Fibroblast of lung (primary cell): ENCODE results near the gene HIGD2B.
"Not testable (repeated sequence)": the region's sequence is repeated elsewhere in the genome, so short reads cannot be mapped to it uniquely, and the experiment has no call there.

Experiments used
- CTCF ChIP-seq, 2 donors: IDR thresholded peaks in 1 of 2; conservative IDR thresholded peaks in 1 of 2; 1 replicate in 1 of 2; 2 replicates in 1 of 2; pipeline ENCODE4 v1.5.1; 2011 to 2012; ENCODE audit warnings: low read length in 2 of 2, control low read depth in 1 of 2, inconsistent platforms in 1 of 2, low read depth in 1 of 2, mild to moderate bottlenecking in 1 of 2
- EZH2 ChIP-seq: IDR thresholded peaks from 2 replicates; pipeline ENCODE4 v1.5.1; 2012; ENCODE audit warnings: low read length, control low read depth, mild to moderate bottlenecking; ENCODE audit errors: missing control alignments

DNA sequence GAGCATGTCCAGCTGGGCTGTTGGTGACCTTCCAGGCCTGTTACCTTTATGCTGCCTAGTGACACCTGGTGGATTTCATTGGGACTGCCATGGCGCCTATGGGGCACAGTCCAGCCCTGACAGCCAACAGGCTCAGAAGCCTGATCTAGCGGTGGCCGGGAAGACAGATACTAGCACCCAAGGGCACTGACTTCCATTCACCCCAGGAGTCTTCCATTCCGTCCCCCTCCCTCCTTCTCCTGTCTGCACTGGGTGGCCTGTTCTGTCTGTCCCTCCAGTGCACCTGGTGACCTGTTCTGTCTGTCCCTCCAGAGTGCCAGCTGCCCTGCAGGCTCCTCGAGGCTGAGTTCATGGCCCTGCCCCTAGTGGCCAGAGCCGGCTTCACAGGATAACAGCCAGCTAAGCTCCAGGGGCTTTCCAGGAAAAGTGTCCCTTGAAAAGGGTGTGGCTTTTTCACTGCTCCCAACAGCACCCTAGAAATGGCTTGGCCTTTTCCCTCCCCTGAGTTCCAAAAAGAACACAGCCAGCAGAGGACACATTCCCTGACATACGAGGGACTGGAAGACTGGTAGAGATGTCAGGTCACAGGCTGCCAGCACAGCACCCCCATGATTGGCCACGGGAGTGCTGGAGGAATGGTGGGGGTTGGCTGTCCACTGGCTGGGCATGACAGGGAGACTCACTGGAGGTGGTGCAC, 15.2 kb downstream of the HIGD2B start:
- TF ChIP-seq CTCF (conservative IDR thresholded peaks at IDR 0.05 in 1 of 2, IDR thresholded peaks at IDR 0.05 in 1 of 2; ENCODE audit: low read depth in 1 of 2, low read length in 2 of 2): peak; percentile 64 to 83
- not testable (repeated sequence) for TF ChIP-seq EZH2
